A549 (cell line): ENCODE results near the gene TUT4. TPM values are rescaled to one million over a fixed set of nuclear protein-coding genes. Genes with fewer than 3 reads are reported as not detected.

Experiments used
- ATAC-seq, 2 experiments: fragments of 200-7000 bp in 1 of 2; fragments of >200 bp in 1 of 2; cut with Nextera tagmentation in 1 of 2; cut with Tn5 transposase in 1 of 2; 3 replicates each; pipeline versions ENCODE4 v1.8.0 to v1.9.1; 2018 to 2020; ENCODE audit warnings: mild to moderate bottlenecking in 1 of 2, moderate library complexity in 1 of 2
- CTCF ChIA-PET: fragments of 300-600 bp; sonication (Branson Sonifier 250); formaldehyde crosslinking; extraction: SDS; loops from one replicate; lab custom pipeline; 2021; ENCODE audit warnings: antibody characterized with exemption, inconsistent platforms; lab: Yijun Ruan, JAX
- POLR2A ChIA-PET: fragments of 350-600 bp; formaldehyde crosslinking; extraction: SDS; loops from one replicate; lab custom pipeline; 2021; ENCODE audit warnings: antibody characterized with exemption, inconsistent platforms; lab: Yijun Ruan, JAX
- DNase-seq, 2 experiments: peaks; one replicate each; pipeline versions ENCODE4 v3.0.0 to v3.0.0-alpha.2; 2011 to 2016; ENCODE audit warnings: low read depth in 1 of 2, low spot score in 1 of 2
- FAIRE-seq: peaks from 2 replicates; lab custom pipeline; 2011; peaks lifted over from hg19 to GRCh38; lab: Jason Lieb, UNC
- H3K27ac ChIP-seq, 2 experiments: fragments of >200 bp; sonication (Bioruptor Twin); formaldehyde crosslinking; 3 replicates each; pipeline ENCODE4 v1.5.1; 2016 to 2017
- H3K4me1 ChIP-seq: fragments of >200 bp; sonication (Bioruptor Twin); formaldehyde crosslinking; 3 replicates; pipeline ENCODE4 v1.6.1; 2016
- H3K4me2 ChIP-seq: fragments of >200 bp; sonication (Bioruptor Twin); formaldehyde crosslinking; 3 replicates; pipeline ENCODE4 v1.6.1; 2016
- H3K4me3 ChIP-seq: fragments of >200 bp; sonication (Bioruptor Twin); formaldehyde crosslinking; 3 replicates; pipeline ENCODE4 v1.5.1; 2016
- H3K9me3 ChIP-seq: fragments of >200 bp; sonication (Bioruptor Twin); formaldehyde crosslinking; 3 replicates; pipeline ENCODE4 v1.6.1; 2016
- CBX2 ChIP-seq: fragments of 200-600 bp; sonication (generic); IDR thresholded peaks from 2 replicates; pipeline ENCODE4 v1.6.1; 2016; ENCODE audit warnings: low read depth, mild to moderate bottlenecking, borderline replicate concordance
- CBX8 ChIP-seq: fragments of 200-600 bp; sonication (generic); IDR thresholded peaks from 2 replicates; pipeline ENCODE4 v1.6.1; 2016
- CEBPB ChIP-seq, 2 experiments: fragments of >200 bp in 1 of 2; sonication (Bioruptor Twin) in 1 of 2; formaldehyde crosslinking in 1 of 2; IDR thresholded peaks; 2 replicates each; pipeline ENCODE4 v1.6.1; 2012 to 2016
- CHD2 ChIP-seq: fragments of 150-350 bp; IDR thresholded peaks from 2 replicates; pipeline ENCODE4 v1.6.1; 2014; ENCODE audit warnings: low read length; ENCODE audit not compliant: partially characterized antibody
- CHD4 ChIP-seq: fragments of 200-600 bp; sonication (generic); IDR thresholded peaks from 2 replicates; pipeline ENCODE4 v1.6.1; 2016; ENCODE audit warnings: antibody characterized with exemption, mild to moderate bottlenecking, borderline replicate concordance
- EHF ChIP-seq: fragments of 250-450 bp; sonication (Bioruptor Pico); IDR thresholded peaks from 2 replicates; pipeline ENCODE4 v1.5.0; 2020; ENCODE audit warnings: mild to moderate bottlenecking
- EP300 ChIP-seq, 2 experiments: fragments of >200 bp; sonication (Bioruptor Twin); formaldehyde crosslinking; IDR thresholded peaks; 2 replicates in 1 of 2; 3 replicates in 1 of 2; pipeline ENCODE4 v1.6.1; 2016 to 2017
- FOSL2 ChIP-seq, 2 experiments: fragments of 450-650 bp in 1 of 2; fragments of >200 bp in 1 of 2; sonication (Bioruptor Twin) in 1 of 2; formaldehyde crosslinking; IDR thresholded peaks; 2 replicates each; pipeline versions ENCODE4 v1.5.0 to v1.6.1; 2016 to 2020; ENCODE audit warnings: mild to moderate bottlenecking in 1 of 2, moderate library complexity in 1 of 2
- GATA3 ChIP-seq: IDR thresholded peaks from 2 replicates; pipeline ENCODE4 v1.6.1; 2012; ENCODE audit warnings: borderline replicate concordance
- HOXA7 ChIP-seq: fragments of 250-450 bp; sonication (Bioruptor Pico); IDR thresholded peaks from 2 replicates; pipeline ENCODE4 v1.5.0; 2020; ENCODE audit warnings: mild to moderate bottlenecking, moderate library complexity
- JUNB ChIP-seq: fragments of >200 bp; sonication (Bioruptor Twin); formaldehyde crosslinking; IDR thresholded peaks from 2 replicates; pipeline ENCODE4 v1.6.1; 2016
- KDM1A ChIP-seq: fragments of 200-600 bp; sonication (generic); IDR thresholded peaks from 2 replicates; pipeline ENCODE4 v1.6.1; 2016; ENCODE audit warnings: low read depth, mild to moderate bottlenecking
- KDM5A ChIP-seq: fragments of 200-600 bp; sonication (generic); IDR thresholded peaks from 2 replicates; pipeline ENCODE4 v1.6.1; 2016; ENCODE audit warnings: antibody characterized with exemption, mild to moderate bottlenecking
- MYC ChIP-seq: IDR thresholded peaks from 2 replicates; pipeline ENCODE4 v1.6.1; 2012; ENCODE audit warnings: mild to moderate bottlenecking, inconsistent platforms, low read length, improper control_type of control experiment, borderline replicate concordance
- PHF8 ChIP-seq: fragments of 200-600 bp; sonication (generic); IDR thresholded peaks from 2 replicates; pipeline ENCODE4 v1.6.1; 2016; ENCODE audit warnings: low read depth, mild to moderate bottlenecking, antibody characterized with exemption, moderate library complexity, borderline replicate concordance
- POLR2A ChIP-seq: IDR thresholded peaks from 2 replicates; pipeline ENCODE4 v1.6.1; 2012; ENCODE audit warnings: mild to moderate bottlenecking, low read length
- RAD21 ChIP-seq, 2 experiments: fragments of >200 bp in 1 of 2; sonication (Bioruptor Twin) in 1 of 2; formaldehyde crosslinking in 1 of 2; IDR thresholded peaks in 1 of 2; conservative IDR thresholded peaks in 1 of 2; 2 replicates in 1 of 2; 3 replicates in 1 of 2; pipeline ENCODE4 v1.6.1; 2012 to 2018; ENCODE audit warnings: inconsistent platforms in 1 of 2
- RNF2 ChIP-seq: fragments of 200-600 bp; sonication (generic); IDR thresholded peaks from 2 replicates; pipeline ENCODE4 v1.6.1; 2016; ENCODE audit warnings: low read depth, mild to moderate bottlenecking, antibody characterized with exemption, moderate library complexity, borderline replicate concordance
- TFCP2L1 ChIP-seq: fragments of 250-450 bp; sonication (Bioruptor Pico); IDR thresholded peaks from 2 replicates; pipeline ENCODE4 v1.5.0; 2021; ENCODE audit warnings: mild to moderate bottlenecking
- TP53 ChIP-seq: fragments of 250-450 bp; sonication (Bioruptor Pico); IDR thresholded peaks from 2 replicates; pipeline ENCODE4 v1.5.0; 2021; ENCODE audit warnings: mild to moderate bottlenecking, moderate library complexity
- ZC3H11A ChIP-seq: fragments of 450-650 bp; IDR thresholded peaks from 2 replicates; pipeline ENCODE4 v1.6.1; 2014; ENCODE audit warnings: antibody characterized with exemption, mild to moderate bottlenecking
- ZFP36 ChIP-seq: fragments of 450-650 bp; IDR thresholded peaks from 2 replicates; pipeline ENCODE4 v1.6.1; 2014; ENCODE audit warnings: borderline replicate concordance; ENCODE audit not compliant: partially characterized antibody
- ZSCAN20 ChIP-seq: fragments of 250-450 bp; sonication (Bioruptor Pico); IDR thresholded peaks from 2 replicates; pipeline ENCODE4 v1.8.0; 2022; ENCODE audit warnings: mild to moderate bottlenecking, moderate library complexity
- WGBS: methylation state at CpG from one replicate; pipeline ENCODE4 v1.1.6; 2017; ENCODE audit errors: missing lambda C conversion rate; 5-methylcytosine and 5-hydroxymethylcytosine counted together
- polyA plus RNA-seq, 4 experiments: library from polyadenylated mRNA; depleted of rRNA in 3 of 4; stranded (reverse); fragments of >200 nt; fragmentation: RNase III in 1 of 4; extraction: RNeasy Plus Mini Kit Qiagen cat#74134 plus additional on column Dnase treatment in 1 of 4; gene quantifications; 2 replicates in 3 of 4; 3 replicates in 1 of 4; pipeline ENCODE4 v1.2.3, GENCODE V29; 2011 to 2017
- TF ChIP-seq, protein P1 (sequence below): fragments of 450-650 bp; IDR thresholded peaks from 2 replicates; pipeline ENCODE4 v1.6.1; 2014; ENCODE audit warnings: antibody characterized with exemption
- TF ChIP-seq, protein P2 (sequence below): IDR thresholded peaks from 2 replicates; pipeline ENCODE4 v1.6.1; 2012
- TF ChIP-seq, protein P3 (sequence below): IDR thresholded peaks from 2 replicates; pipeline ENCODE4 v1.6.1; 2012
- TF ChIP-seq, protein P4 (sequence below): fragments of >200 bp; sonication (Bioruptor Twin); formaldehyde crosslinking; IDR thresholded peaks from 3 replicates; pipeline ENCODE4 v1.6.1; 2016
- TF ChIP-seq, protein P5 (sequence below): fragments of 150-350 bp; IDR thresholded peaks from 2 replicates; pipeline ENCODE4 v1.6.1; 2014; ENCODE audit warnings: low read depth, mild to moderate bottlenecking, low read length

The TUT4 gene
- polyA plus RNA-seq, 2 of the 4 experiments (the other 2 are of a cell fraction) = 25.3 to 34.1 TPM

DNA sequence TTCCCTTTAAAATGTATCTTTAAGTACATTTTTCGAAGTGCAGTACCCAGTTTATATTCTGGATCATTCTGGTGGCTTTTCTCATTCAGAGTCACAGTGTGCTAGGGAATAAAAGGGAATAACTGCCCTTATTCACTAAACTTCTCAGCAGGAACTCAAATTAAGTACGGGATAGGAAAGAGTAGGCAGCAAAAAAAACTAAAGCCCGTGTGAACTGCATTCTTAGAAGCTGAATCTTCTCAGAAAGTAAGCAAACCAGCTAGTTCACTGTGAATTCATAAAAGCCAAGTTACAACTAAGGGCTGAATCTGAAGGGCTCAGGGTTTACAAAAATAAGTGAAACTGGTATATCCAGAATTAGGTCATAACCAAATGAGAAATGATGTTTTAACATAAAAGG is 126.5 kb downstream of the TUT4 start:
- Histone ChIP-seq H3K4me2 (no peak overlapping the region), H3K4me1 (no peaks in the 10 kb centered on the region), H3K9me3 (no peaks in the 10 kb centered on the region), H3K4me3 (no peak overlapping the region), H3K27ac (no peak overlapping the region)
- ATAC-seq (no peak), FAIRE-seq (no peak), DNase-seq (no peak)
- TF ChIP-seq CHD2 (no peak), RNF2 (no peak), CHD4 (no peak)
- TF ChIP-seq, protein P1, sequence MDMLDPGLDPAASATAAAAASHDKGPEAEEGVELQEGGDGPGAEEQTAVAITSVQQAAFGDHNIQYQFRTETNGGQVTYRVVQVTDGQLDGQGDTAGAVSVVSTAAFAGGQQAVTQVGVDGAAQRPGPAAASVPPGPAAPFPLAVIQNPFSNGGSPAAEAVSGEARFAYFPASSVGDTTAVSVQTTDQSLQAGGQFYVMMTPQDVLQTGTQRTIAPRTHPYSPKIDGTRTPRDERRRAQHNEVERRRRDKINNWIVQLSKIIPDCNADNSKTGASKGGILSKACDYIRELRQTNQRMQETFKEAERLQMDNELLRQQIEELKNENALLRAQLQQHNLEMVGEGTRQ = no peak
- POLR2A ChIA-PET = no interaction called here
- CTCF ChIA-PET = no interaction called here
- WGBS = 60% methylated on average over 3 of the region's 3 CpGs

DNA sequence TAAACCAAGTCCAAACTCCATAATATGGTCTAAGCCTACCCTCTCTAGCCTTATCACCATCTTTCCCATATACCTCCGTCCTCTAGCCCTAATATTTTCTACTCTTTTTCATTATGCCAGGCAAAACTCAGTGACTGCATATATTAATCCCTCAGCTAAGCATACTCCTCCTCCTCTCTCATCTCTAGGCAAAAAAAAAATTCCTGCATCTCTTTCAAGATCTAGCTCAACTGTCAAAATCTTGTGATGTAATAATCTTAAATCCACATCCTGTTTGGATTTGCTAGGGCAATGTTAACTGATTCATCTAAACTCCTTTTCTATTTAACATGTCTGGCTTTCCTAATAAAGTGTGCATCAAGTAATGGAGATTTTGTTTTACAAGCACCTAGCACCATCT is 128.1 kb downstream of the TUT4 start:
- DNase-seq = no peak
- no peak for FAIRE-seq
- Histone ChIP-seq H3K4me1 (no peaks in the 10 kb centered on the region), H3K27ac (no peak overlapping the region), H3K4me2 (no peak overlapping the region), H3K4me3 (no peak overlapping the region), H3K9me3 (no peaks in the 10 kb centered on the region)
- no peak for ATAC-seq
- TF ChIP-seq CBX8 = no peak
- TF ChIP-seq EHF (CRISPR knock-in tag) = no peak
- TF ChIP-seq, protein P2, sequence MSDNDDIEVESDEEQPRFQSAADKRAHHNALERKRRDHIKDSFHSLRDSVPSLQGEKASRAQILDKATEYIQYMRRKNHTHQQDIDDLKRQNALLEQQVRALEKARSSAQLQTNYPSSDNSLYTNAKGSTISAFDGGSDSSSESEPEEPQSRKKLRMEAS = no peak
- no peak for TF ChIP-seq KDM5A
- TF ChIP-seq, protein P3, sequence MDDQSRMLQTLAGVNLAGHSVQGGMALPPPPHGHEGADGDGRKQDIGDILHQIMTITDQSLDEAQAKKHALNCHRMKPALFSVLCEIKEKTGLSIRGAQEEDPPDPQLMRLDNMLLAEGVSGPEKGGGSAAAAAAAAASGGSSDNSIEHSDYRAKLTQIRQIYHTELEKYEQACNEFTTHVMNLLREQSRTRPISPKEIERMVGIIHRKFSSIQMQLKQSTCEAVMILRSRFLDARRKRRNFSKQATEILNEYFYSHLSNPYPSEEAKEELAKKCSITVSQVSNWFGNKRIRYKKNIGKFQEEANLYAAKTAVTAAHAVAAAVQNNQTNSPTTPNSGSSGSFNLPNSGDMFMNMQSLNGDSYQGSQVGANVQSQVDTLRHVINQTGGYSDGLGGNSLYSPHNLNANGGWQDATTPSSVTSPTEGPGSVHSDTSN = no peak
- TF ChIP-seq EP300 (IDR thresholded peaks at IDR 0.05) = no peak
- no peak for TF ChIP-seq RAD21 (conservative IDR thresholded peaks at IDR 0.05 in 1 of 2, IDR thresholded peaks at IDR 0.05 in 1 of 2)
- TF ChIP-seq JUNB = no peak
- no peak for TF ChIP-seq ZSCAN20 (CRISPR knock-in tag)
- TF ChIP-seq TP53 (CRISPR knock-in tag) = no peak
- TF ChIP-seq, protein P4, sequence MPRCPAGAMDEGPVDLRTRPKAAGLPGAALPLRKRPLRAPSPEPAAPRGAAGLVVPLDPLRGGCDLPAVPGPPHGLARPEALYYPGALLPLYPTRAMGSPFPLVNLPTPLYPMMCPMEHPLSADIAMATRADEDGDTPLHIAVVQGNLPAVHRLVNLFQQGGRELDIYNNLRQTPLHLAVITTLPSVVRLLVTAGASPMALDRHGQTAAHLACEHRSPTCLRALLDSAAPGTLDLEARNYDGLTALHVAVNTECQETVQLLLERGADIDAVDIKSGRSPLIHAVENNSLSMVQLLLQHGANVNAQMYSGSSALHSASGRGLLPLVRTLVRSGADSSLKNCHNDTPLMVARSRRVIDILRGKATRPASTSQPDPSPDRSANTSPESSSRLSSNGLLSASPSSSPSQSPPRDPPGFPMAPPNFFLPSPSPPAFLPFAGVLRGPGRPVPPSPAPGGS = no peak
- TF ChIP-seq FOSL2 (IDR thresholded peaks at IDR 0.05) = no peak
- TF ChIP-seq FOSL2 (CRISPR knock-in tag; IDR thresholded peaks at IDR 0.05) = no peak
- CTCF ChIA-PET = no interaction called here
- POLR2A ChIA-PET = no interaction called here
- WGBS = 96% methylated on average over 1 of the region's 1 CpG

DNA sequence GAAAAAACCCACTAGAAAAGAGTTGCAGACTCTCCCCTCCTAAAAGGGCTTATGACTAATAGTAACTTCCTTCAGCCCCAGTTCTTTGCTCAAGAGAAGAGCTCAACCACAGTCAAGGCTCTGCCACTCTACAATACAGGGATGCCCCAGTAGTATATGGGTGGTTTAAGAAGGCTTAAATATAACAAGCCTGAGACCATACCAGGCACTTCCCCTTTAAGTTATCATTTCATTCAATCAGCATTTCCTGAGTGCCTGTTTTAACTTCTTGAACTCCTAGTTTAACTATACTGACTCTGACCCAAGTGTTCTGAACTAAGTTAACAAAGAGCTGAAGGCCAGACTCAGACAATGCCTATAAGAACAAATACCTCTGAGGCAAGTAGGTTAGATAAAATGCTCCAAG is 128.7 kb downstream of the TUT4 start:
- ATAC-seq (peak; percentile 34 to 40; a peak in 2 of 6 replicates), FAIRE-seq (no peak), DNase-seq (no peak)
- no peak overlapping the region for H3K27ac ChIP-seq
- H3K4me1 ChIP-seq = no peaks in the 10 kb centered on the region
- CTCF ChIA-PET = interaction anchor here (0.7 kb wide), 1 partner anchor 687 kb away, joined by 4 read pairs; no protein-coding TSS in a partner anchor
- H3K4me3 ChIP-seq = no peak overlapping the region
- POLR2A ChIA-PET = no interaction called here
- no peak overlapping the region for H3K4me2 ChIP-seq
- no peaks in the 10 kb centered on the region for H3K9me3 ChIP-seq
- TF ChIP-seq GATA3 = no peak
- no peak for TF ChIP-seq POLR2A
- no peak for TF ChIP-seq ZC3H11A
- TF ChIP-seq MYC = no peak
- no peak for TF ChIP-seq ZFP36
- no peak for TF ChIP-seq PHF8
- TF ChIP-seq CHD4 = no peak
- no peak for TF ChIP-seq HOXA7 (CRISPR knock-in tag)
- TF ChIP-seq, protein P5, sequence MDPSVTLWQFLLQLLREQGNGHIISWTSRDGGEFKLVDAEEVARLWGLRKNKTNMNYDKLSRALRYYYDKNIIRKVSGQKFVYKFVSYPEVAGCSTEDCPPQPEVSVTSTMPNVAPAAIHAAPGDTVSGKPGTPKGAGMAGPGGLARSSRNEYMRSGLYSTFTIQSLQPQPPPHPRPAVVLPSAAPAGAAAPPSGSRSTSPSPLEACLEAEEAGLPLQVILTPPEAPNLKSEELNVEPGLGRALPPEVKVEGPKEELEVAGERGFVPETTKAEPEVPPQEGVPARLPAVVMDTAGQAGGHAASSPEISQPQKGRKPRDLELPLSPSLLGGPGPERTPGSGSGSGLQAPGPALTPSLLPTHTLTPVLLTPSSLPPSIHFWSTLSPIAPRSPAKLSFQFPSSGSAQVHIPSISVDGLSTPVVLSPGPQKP = no peak
- TF ChIP-seq TFCP2L1 (CRISPR knock-in tag) = no peak
- no peak for TF ChIP-seq KDM5A
- TF ChIP-seq CEBPB (IDR thresholded peaks at IDR 0.05) = no peak
- TF ChIP-seq, protein P1 = no peak
- no peak for TF ChIP-seq KDM1A
- TF ChIP-seq CBX2 = no peak
